NOMO-1 (cell line): ENCODE measurements around the gene PLEKHJ1.
A peak's percentile ranks its signal among the peaks of the same experiment; 100 is the strongest.

ENCODE experiments used
- DNase-seq, 2 experiments: peaks; one replicate each; lab custom pipeline; 2025; ENCODE audit not compliant: unreplicated experiment in 2 of 2; lab: John Stamatoyannopoulos, UW

The PLEKHJ1 gene

GRCh38 chr19:2270157-2270422 is 34.0 kb upstream of the PLEKHJ1 start:
- no peak for DNase-seq

GRCh38 chr19:2269244-2270156 is 33.4 kb upstream of the PLEKHJ1 start:
- DNase-seq, result peak; percentile 95 to 97

GRCh38 chr19:2268861-2269243 is 32.7 kb upstream of the PLEKHJ1 start:
- DNase-seq, result no peak

- DNase-seq, result no peak
Measured at GRCh38 chr19:2268480-2268830, 32.3 kb upstream of the PLEKHJ1 start.

- DNase-seq, result peak; percentile 78 to 80
Measured at GRCh38 chr19:2266183-2266993, 30.3 kb upstream of the PLEKHJ1 start.

- no peak for DNase-seq
Measured at GRCh38 chr19:2261438-2262172, 25.5 kb upstream of the PLEKHJ1 start.

GRCh38 chr19:2260341-2260805 is 24.2 kb upstream of the PLEKHJ1 start:
- no peak for DNase-seq

- no peak for DNase-seq
Measured at GRCh38 chr19:2259336-2259735, 23.2 kb upstream of the PLEKHJ1 start.

- no peak for DNase-seq
Measured at GRCh38 chr19:2255982-2256685, 20.0 kb upstream of the PLEKHJ1 start, which contains the start of gene JSRP1. TSS of gene JSRP1 (minus strand) at chr19:2256417. CDS start at chr19:2255314, 1,103 bp downstream.

GRCh38 chr19:2255112-2255845 is 19.1 kb upstream of the PLEKHJ1 start:
- no peak for DNase-seq

GRCh38 chr19:2254064-2254872 is 18.1 kb upstream of the PLEKHJ1 start:
- DNase-seq, result no peak

- peak; percentile 53 to 76 for DNase-seq
Measured at GRCh38 chr19:2253106-2254063, 17.3 kb upstream of the PLEKHJ1 start.

GRCh38 chr19:2252797-2253105 is 16.6 kb upstream of the PLEKHJ1 start:
- no peak for DNase-seq

- DNase-seq, result peak in 1 of 2 experiments; percentile 29
Measured at GRCh38 chr19:2252055-2252796, 16.1 kb upstream of the PLEKHJ1 start.

- DNase-seq, result no peak
Measured at GRCh38 chr19:2251106-2252054, 15.3 kb upstream of the PLEKHJ1 start.

- no peak for DNase-seq
Measured at GRCh38 chr19:2250766-2251105, 14.6 kb upstream of the PLEKHJ1 start.
